ENCODE measurements around the gene UBE2G2. TPM values are rescaled to one million over a fixed set of nuclear protein-coding genes. Genes with fewer than 3 reads are reported as not detected.

Gene UBE2G2
- total RNA-seq, 1 experiment from 2014 or later = 212 TPM

DNA sequence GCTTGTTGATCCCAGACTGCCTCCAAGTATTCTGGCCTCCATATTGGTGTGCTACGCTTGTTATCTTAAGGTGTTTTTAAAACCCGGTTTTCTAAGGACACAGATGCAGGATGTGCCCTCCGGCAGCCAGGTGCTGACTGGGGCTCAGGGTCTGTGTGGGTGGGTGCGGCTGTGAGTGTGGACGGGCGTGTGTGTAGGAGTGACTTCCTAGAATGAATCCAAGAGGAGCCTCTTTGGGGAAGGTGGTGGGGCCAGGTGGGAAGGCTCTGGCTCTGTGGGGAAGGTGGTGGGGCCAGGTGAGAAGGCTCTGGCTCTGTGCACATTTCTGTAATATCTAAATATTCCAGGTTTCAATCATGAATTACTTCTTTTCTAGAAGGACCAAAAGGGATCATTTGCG lies 77.4 kb downstream of the UBE2G2 start:
- H3K4me1 ChIP-seq (ENCODE audit: insufficient read depth, low read length, poor library complexity, severe bottlenecking) = peaks cover 5% of the 10 kb centered on the region
- POLR2A ChIA-PET (ENCODE audit: low non-redundant PET) = no interaction called here
- H3K27me3 ChIP-seq (replicated peaks; ENCODE audit: insufficient read depth, low read depth, low read length, poor library complexity) = no peaks in the 10 kb centered on the region
- intact Hi-C loops (cut with micrococcal nuclease; ENCODE audit: unreplicated experiment) = no loop called here
- TF ChIP-seq EZH2 (IDR thresholded peaks at IDR 0.05; ENCODE audit: borderline replicate concordance, low read depth, low read length, poor library complexity, severe bottlenecking) = no peak
- TF ChIP-seq, protein P1, sequence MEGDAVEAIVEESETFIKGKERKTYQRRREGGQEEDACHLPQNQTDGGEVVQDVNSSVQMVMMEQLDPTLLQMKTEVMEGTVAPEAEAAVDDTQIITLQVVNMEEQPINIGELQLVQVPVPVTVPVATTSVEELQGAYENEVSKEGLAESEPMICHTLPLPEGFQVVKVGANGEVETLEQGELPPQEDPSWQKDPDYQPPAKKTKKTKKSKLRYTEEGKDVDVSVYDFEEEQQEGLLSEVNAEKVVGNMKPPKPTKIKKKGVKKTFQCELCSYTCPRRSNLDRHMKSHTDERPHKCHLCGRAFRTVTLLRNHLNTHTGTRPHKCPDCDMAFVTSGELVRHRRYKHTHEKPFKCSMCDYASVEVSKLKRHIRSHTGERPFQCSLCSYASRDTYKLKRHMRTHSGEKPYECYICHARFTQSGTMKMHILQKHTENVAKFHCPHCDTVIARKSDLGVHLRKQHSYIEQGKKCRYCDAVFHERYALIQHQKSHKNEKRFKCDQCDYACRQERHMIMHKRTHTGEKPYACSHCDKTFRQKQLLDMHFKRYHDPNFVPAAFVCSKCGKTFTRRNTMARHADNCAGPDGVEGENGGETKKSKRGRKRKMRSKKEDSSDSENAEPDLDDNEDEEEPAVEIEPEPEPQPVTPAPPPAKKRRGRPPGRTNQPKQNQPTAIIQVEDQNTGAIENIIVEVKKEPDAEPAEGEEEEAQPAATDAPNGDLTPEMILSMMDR (conservative IDR thresholded peaks at IDR 0.05; ENCODE audit: low read depth, low read length) = no peak
- DNase-seq (ENCODE audit: low spot score) = no peak
- no TSS peak for BruUV-seq (replicated peaks)
- no peak overlapping the region for H3K27ac ChIP-seq (ENCODE audit: low read depth, low read length, poor library complexity, severe bottlenecking)
- no peaks in the 10 kb centered on the region for H3K36me3 ChIP-seq (ENCODE audit: insufficient read depth, low read length, poor library complexity, severe bottlenecking)
- H3K4me3 ChIP-seq (ENCODE audit: low read depth, low read length, poor library complexity, severe bottlenecking) = no peak overlapping the region
- no peaks in the 10 kb centered on the region for H3K9me3 ChIP-seq (ENCODE audit: low read depth, low read length, poor library complexity, severe bottlenecking)
- CTCF ChIA-PET = interaction anchor here (1.1 kb wide), 1 partner anchor 25 kb away, joined by 4 read pairs; no protein-coding TSS in a partner anchor

GRCh38 chr21:44723177-44724131 lies 78.2 kb downstream of the UBE2G2 start:
- ChIA-PET CTCF (no interaction called here), POLR2A (ENCODE audit: low non-redundant PET) (interaction anchor here (0.6 kb wide), 1 partner anchor 128 kb away, joined by 3 read pairs; no protein-coding TSS in a partner anchor)
- intact Hi-C loops (cut with micrococcal nuclease; ENCODE audit: unreplicated experiment) = no loop called here
- Histone ChIP-seq H3K9me3 (ENCODE audit: low read depth, low read length, poor library complexity, severe bottlenecking) (no peaks in the 10 kb centered on the region), H3K4me1 (ENCODE audit: insufficient read depth, low read length, poor library complexity, severe bottlenecking) (peaks cover 5% of the 10 kb centered on the region), H3K27me3 (replicated peaks; ENCODE audit: insufficient read depth, low read depth, low read length, poor library complexity) (no peaks in the 10 kb centered on the region), H3K4me3 (ENCODE audit: low read depth, low read length, poor library complexity, severe bottlenecking) (no peak overlapping the region), H3K36me3 (ENCODE audit: insufficient read depth, low read length, poor library complexity, severe bottlenecking) (no peaks in the 10 kb centered on the region), H3K27ac (ENCODE audit: low read depth, low read length, poor library complexity, severe bottlenecking) (no peak overlapping the region)
- no peak for DNase-seq (ENCODE audit: low spot score)
- no TSS peak for BruUV-seq (replicated peaks)
- TF ChIP-seq EZH2 (IDR thresholded peaks at IDR 0.05; ENCODE audit: borderline replicate concordance, low read depth, low read length, poor library complexity, severe bottlenecking) = no peak
- TF ChIP-seq, protein P1 (conservative IDR thresholded peaks at IDR 0.05; ENCODE audit: low read depth, low read length) = no peak

DNA sequence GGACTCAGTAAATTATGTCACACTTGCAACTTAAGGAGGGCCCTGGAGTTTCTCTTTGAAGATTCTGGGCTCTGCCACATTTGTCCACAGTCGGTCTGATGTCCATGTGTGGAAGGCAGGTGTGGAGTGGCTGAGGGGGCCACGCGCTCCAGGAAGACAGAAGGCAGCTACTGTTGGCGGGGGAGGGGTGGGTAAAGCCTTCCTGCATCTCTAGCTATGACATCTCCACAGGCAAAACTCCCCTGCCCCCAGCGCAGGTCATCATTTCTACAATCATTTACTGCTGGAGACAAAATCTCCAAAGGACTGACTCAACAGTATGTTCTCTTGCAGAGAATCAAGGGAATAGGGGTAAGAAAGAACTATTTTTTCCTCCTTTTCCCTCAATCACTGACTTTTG lies 78.9 kb downstream of the UBE2G2 start:
- no peak overlapping the region for H3K4me3 ChIP-seq (ENCODE audit: low read depth, low read length, poor library complexity, severe bottlenecking)
- no peak overlapping the region for H3K27ac ChIP-seq (ENCODE audit: low read depth, low read length, poor library complexity, severe bottlenecking)
- ChIA-PET CTCF (no interaction called here), POLR2A (ENCODE audit: low non-redundant PET) (interaction anchor here (0.6 kb wide), 1 partner anchor 127 kb away, joined by 3 read pairs; no protein-coding TSS in a partner anchor)
- no peaks in the 10 kb centered on the region for H3K9me3 ChIP-seq (ENCODE audit: low read depth, low read length, poor library complexity, severe bottlenecking)
- H3K27me3 ChIP-seq (replicated peaks; ENCODE audit: insufficient read depth, low read depth, low read length, poor library complexity) = no peaks in the 10 kb centered on the region
- intact Hi-C loops (cut with micrococcal nuclease; ENCODE audit: unreplicated experiment) = no loop called here
- H3K4me1 ChIP-seq (ENCODE audit: insufficient read depth, low read length, poor library complexity, severe bottlenecking) = peaks cover 5% of the 10 kb centered on the region
- BruUV-seq (replicated peaks) = no TSS peak
- no peak for DNase-seq (ENCODE audit: low spot score)
- TF ChIP-seq, protein P1 (conservative IDR thresholded peaks at IDR 0.05; ENCODE audit: low read depth, low read length) = no peak
- TF ChIP-seq EZH2 (IDR thresholded peaks at IDR 0.05; ENCODE audit: borderline replicate concordance, low read depth, low read length, poor library complexity, severe bottlenecking) = no peak
- H3K36me3 ChIP-seq (ENCODE audit: insufficient read depth, low read length, poor library complexity, severe bottlenecking) = no peaks in the 10 kb centered on the region

Data from A673 (cell line).